NCI-H1048 (cell line): ENCODE measurements around the gene TRAPPC4.

ENCODE experiments used
- DNase-seq: peaks from one replicate; lab custom pipeline; 2025; lab: John Stamatoyannopoulos, UW

Gene TRAPPC4

GRCh38 chr11:119067371-119068222 is 49.0 kb downstream of the TRAPPC4 start, which contains the start of gene VPS11:
TSS of gene VPS11 (plus strand) at chr11:119067818. CDS start at chr11:119067824, 6 bp downstream.
- peak; percentile 94 for DNase-seq
